Measurements from ENCODE around the gene PRKCA.
A peak's percentile ranks its signal among the peaks of the same experiment; 100 is the strongest.
"Not testable (repeated sequence)": the region's sequence is repeated elsewhere in the genome, so short reads cannot be mapped to it uniquely, and the experiment has no call there.

PRKCA gene

DNA sequence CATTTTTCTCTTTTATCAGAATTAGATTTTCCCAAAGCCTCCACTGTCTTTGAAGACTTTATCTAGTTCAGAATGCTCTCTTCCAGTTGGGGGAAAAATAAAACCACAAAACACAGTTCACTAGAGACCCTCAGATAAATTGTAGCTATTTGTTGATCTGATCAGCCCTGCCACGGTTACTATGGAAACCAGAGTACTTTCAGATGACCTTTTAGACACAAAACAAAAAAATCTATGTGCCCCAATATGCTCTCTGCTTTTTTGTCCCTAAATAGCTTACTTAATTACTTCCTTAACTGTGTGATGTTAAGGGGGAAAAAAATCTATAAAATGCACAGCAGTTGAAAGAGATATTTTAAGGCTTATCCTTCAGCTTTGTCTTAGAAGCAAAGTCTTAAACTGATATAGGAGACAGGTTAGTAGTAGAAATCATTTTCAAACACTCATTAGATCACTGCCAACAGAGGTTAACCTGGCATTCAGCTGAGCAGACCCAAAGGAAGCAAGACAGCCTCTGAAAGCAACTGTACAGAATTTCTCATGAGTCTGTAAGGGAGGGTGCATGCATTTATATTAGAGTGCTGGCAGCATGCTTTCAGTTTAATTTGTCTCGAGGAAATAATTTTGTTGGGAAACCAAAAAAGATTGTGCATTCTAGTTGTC, 402.6 kb downstream of the PRKCA start:
- no peak for FAIRE-seq

- no peak for FAIRE-seq
Measured at GRCh38 chr17:66706851-66707450, 404.5 kb downstream of the PRKCA start.

DNA sequence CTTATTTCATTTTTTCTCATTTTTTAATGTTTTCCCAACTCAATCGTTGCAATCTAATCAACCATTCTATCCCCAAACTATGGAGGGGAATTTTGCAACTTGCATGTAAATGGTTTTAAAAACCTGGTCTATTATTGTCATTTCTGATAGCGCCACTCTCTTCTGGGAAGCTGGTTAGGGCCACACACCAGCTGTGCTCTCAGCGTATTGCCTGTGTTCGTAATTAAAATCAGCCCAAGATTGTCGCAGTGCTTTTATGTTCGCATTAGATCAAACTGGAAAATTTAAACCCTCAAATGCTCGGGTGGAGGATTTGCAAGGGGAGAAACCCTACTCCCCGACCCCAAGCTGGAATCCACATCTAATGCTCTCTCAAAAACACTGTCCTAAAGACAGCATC, 409.0 kb downstream of the PRKCA start:
- FAIRE-seq: no peak

DNA sequence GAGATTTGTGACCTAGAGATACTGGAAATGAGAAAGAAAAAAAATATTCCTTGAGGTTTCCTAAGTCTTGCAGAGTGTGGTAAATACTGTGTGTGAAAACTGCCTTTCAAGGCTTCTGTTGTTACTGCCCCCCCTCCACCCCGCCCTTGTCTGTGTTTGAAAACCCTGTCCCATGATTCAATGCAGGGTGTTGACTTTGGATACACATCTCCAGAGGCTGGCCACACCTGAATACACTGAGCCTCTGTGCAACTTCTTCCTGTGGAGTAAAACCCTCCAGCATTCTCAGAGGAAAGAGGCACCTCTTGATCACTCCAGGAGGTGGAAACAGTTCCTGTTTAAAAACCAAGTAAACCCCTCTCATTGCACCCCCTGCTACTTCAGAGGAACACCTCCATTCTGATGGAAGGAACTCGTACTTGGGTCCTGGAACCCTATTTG, 409.5 kb downstream of the PRKCA start:
- no peak for FAIRE-seq

- no peak for FAIRE-seq
Measured at GRCh38 chr17:66712453-66712852, 410.0 kb downstream of the PRKCA start.

DNA sequence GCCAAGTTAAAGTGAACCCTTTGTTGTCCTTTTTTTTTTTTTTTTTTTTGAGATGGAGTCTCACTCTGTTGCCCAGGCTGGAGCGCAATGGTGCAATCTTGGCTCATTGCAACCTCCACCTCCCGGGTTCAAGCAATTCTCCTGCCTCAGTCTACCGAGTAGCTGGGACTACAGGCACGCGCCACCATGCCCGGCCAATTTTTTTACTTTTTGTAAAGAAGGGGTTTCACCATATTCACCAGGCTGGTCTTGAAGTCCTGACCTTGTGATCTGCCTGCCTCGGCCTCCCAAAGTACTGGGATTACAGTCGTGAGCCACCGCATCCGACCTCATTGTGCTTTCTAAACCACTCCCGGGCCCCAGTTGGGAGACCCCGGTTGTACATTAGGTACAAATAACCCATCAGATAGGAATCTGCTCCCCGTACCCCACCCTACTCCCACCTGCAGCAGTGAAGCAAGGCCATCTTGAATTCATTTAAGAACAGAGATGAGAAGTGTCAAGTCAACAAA, 410.7 kb downstream of the PRKCA start:
- FAIRE-seq: not testable (repeated sequence)

DNA sequence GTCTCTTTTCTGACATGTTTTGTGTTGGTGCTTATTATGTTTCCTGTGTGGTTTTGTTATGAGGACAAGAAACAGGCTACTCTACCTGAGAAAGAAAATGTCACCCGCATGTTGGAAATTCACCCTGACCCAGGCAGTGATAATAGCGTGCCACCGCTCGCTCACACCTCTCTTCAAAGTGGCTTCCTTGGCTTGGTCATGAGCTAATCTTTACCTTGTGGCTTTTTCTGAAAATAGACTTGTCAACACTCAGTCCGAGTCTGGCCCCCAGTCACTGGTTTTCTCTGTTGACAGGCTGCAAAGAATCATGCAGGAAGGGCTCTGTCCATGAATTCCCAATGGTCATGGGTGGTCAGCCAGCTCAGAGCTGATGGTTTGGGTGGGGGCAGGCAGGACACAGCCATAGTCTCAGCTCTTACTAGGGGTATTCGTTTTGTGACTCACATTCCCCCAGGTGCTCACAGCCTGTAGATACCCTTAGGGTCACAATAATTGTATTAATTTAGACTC, 411.2 kb downstream of the PRKCA start:
- no peak for FAIRE-seq

DNA sequence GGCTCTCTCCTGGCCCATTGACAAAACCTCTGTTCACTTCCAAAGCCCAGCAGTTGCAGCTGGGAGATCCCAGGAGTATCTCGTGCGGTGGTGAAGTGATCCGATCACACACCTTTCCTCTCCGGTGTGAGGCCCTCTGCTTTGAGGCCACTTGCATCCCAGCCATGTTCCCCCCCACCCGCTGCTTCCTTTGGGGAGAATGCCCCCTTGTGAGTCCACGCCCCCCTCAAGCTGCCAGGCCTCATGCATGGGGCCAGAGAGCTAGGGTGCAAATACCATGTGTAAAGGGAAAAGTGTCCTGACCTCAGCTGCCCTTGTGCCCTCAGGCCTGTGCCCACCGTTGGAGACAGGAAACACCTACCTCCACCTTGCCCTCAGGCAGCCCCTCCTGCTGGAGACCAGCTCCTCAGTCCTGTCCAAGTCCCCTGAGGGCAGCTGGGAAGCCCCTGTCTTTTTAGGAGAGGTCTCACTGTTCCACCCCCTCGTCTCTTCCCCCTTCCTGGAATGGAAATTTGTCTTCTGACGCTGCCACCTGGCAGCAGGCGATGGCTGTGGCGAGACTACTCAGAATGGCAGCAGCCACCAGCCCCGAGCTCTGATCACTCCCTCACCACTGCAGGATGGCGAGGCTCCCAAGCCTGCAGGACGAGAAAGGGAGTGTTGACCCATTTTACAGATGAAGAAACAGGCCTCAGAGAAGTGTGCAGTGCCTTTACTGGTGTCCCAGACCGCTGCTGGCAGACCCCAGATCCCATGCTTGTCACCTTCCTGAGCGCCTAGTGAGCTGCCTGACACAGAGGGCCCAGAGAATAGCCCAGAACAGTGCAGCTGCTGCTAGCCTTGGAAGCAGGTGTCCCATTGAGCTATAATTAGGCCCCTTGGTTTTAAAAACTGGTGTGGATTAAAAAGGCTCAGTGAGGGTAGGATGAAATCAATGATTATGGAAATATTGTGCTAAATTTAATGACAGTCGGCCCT, 411.9 kb downstream of the PRKCA start:
- FAIRE-seq: no peak

DNA sequence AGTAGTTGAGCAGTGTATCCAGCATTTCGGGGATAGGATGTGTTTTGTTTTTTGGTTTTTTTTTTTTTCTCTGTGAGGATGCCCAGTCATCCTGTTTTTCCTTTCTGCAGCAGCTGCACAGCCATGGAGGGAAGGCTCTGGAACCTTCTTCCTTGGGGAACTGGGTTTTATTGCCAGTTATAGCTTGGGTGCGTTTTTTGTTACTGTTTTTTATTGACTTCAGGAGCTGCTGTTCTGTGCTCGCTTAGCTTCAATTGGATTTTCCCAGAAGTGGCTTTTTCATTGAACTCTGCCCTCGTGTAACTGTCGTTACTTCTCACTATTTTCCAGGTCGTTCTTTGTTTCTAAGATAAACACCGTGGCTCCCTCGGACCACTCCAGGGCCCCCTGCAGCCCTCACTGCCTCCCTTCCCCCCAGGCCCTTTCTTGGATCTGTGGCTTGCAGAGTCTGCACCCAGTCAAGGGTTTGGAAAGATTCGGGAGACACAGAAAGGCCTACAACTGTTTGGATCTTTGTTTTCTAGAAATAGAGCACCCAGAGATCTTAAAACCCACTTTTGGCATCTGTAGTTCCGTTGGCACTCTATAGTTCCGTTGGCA, 412.8 kb downstream of the PRKCA start:
- FAIRE-seq: no peak

GRCh38 chr17:66715745-66716156, 413.3 kb downstream of the PRKCA start:
- FAIRE-seq: peak; percentile 76

DNA sequence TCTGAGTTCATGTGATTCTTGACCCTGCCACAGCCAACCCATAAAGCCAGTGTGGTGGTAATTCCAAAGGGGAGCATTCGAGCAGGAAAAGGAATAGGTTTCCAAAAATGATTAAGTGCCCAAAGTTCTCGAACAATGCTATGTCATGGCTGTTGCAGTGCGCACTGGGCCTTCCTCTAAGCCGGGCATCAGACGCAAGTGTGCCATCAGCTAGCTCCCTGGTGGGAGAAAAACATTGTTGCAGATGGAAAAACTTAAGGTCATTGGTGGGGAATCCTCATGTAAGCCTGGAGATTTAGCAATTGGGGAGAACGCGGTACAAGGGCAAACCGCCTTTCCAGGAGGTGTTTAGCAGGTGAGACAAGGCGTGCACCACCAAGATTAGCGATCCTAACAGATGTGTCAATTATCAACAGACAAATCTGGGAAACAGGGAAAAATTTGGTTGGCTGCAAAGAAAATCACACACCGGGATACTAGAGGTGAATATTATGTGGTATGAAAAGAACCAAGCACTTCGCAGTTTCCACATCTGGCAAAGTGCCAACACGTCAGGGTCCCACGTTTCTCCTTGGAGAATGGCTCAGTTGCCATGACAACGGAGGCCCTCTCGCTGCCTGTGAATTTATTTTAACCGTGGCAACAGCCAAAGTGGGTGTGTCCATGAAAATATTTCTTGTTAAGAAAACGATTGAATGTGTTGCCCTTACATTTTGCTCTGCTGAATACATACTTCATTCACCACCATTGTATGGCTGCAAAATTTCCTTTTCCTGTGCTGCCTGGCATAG, 414.0 kb downstream of the PRKCA start:
- no peak for FAIRE-seq

DNA sequence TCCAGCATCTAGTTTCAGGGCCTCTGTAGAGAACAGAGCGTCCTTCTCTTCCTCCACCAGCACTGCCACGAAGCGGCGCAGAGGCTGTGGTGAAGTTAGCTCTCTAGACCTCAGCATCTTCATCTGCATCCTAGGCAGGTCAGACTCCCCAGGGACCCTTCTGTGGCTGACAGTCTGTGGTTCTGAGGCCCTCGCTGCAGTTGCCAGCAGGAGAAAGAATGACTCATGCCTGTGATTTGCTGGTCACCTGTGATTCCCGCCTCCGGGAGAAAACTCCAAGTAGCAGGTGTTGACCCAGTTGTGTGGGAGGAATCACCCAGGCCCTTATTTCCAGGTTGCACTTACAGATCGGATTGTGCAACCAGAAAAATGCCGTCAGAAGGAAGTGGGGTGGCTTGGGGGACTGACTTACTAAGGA, 415.2 kb downstream of the PRKCA start:
- no peak for FAIRE-seq

DNA sequence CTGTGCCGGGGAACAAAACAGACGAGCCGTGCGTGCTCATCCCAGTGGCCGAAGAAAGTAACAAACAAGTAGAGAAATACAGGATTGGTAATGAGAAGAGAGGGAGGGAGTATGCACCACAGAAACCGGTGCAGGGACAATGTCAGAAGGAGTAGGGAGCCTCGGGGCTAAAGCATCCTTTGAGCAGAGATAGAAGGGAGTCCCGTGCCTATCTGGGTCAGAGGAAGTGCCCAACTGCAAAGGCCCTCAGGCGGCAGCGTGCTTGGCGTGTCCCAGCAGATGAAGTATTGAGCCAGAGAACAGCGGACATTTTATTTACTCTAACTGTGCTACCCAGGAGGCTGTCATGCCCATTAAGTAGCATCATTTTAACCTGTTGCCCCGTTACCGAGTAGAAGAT, 417.6 kb downstream of the PRKCA start:
- no peak for FAIRE-seq

GRCh38 chr17:66720567-66720966, 418.2 kb downstream of the PRKCA start:
- FAIRE-seq: no peak

- FAIRE-seq: no peak
Measured at GRCh38 chr17:66722341-66722740, 419.9 kb downstream of the PRKCA start.

DNA sequence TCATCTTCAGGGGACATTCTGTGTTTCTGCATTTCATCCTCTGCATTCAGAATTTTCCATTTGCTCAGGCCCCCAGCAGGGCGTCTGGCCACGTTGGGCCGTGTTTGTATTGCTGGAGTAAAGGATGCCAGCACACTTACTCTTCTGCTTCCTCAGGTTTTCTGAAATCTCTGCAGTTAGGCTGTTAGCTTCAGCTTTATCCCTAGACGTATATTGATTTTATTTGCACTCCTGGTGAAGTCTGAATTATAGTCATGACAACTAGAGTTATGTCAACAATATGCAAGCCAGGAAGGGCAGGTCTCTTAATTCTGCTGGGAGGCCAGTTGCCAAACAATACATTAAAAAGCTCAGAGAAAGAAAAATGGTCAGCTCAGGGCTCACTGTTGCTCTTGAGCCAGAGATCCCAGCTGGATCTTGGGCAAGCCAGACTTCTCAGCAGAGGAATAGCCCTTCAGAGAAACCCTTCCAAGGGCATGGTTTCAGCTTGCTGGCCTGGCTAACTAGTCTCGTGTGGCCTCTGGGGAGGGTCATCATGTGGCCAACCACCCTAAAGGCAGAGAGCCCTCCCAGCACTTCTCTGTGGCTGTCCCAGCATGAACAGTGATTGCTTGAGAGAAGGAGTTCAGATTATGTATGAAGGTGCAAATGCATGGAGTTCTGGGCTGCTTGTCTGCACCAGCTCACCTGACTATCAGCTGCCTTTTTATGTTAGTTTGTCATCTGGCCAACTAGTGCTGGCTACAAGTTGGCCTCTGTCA, 422.3 kb downstream of the PRKCA start:
- FAIRE-seq: peak; percentile 76

GRCh38 chr17:66725438-66725837, 423.0 kb downstream of the PRKCA start:
- FAIRE-seq: not testable (repeated sequence)

DNA sequence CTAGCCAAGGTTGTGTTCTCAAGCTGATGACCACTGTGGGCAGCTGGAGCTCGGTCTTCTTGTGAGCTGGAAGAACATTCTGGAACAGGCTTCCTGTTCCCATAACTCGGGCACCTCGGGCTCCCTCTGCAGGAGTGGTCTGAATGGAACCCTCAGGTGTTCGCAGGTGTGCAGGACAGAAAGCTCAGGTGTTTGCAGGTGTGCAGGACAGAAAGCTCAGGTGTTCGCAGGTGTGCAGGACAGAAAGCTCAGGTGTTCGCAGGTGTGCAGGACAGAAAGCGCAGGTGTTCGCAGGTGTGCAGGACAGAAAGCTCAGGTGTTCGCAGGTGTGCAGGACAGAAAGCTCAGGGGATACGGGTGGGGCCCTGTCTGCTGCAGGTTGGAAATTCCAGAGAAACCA, 423.5 kb downstream of the PRKCA start:
- FAIRE-seq: no peak

- no peak for FAIRE-seq
Measured at GRCh38 chr17:66726371-66726770, 424.0 kb downstream of the PRKCA start.

GRCh38 chr17:66726846-66727245, 424.4 kb downstream of the PRKCA start:
- no peak for FAIRE-seq

Data from islet of Langerhans (tissue), 1 donor.